ENCODE data around the gene OR10T2.

DNA sequence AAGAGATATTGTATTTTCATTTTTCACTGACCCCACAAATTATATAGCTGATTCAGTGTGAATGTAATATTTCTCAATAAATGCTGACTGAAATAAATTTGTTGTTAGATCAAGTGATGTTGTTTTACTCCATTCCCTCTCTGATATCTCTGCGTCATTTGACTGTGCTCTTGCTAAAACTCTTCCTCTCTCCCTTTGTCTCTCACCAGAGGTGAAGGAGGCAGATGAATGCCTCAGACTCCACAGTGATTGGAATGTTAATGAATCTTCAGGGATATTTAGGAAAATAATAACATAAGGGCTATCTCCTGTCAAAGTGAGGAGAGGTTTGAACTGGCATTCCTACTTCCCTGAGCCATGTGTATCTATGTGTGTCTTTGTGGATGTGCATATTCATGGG, 41.8 kb downstream of the OR10T2 start:
- TF ChIP-seq GATA3 (IDR thresholded peaks at IDR 0.05; ENCODE audit: low read depth, low read length) (no peak), GATA2 (IDR thresholded peaks at IDR 0.05; ENCODE audit: low read depth, low read length) (no peak)

All from SH-SY5Y (cell line).